Iris pigment epithelial cell (primary cell): Measurements from ENCODE around the gene LUC7L2.
"Not testable (repeated sequence)": the region's sequence is repeated elsewhere in the genome, so short reads cannot be mapped to it uniquely, and the experiment has no call there.

Experiments
- DNase-seq: peaks from one replicate; pipeline ENCODE4 v3.0.0-alpha.2; 2011; ENCODE audit warnings: low read depth

The LUC7L2 gene

GRCh38 chr7:139397192-139397591 is 37.5 kb downstream of the LUC7L2 start:
- DNase-seq: no peak

DNA sequence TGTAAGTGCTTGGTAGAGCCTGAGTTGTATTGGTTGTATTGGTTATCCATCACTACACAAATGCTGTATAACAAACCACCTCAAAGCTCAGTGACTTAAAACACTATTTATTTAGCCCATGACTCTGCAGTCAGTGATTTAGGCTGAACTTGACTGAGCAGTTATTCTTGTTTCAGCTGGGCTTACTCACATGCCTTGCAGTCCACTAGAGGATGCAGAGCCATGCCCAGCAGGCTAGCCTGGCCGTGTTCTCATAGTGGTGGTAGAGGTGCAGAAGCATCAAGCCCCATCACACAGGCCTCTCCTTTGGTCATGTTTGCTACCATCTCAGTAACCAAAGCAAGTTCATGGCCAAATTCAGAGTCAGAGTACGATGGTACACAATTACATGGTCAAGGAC is 43.9 kb downstream of the LUC7L2 start:
- DNase-seq: no peak

DNA sequence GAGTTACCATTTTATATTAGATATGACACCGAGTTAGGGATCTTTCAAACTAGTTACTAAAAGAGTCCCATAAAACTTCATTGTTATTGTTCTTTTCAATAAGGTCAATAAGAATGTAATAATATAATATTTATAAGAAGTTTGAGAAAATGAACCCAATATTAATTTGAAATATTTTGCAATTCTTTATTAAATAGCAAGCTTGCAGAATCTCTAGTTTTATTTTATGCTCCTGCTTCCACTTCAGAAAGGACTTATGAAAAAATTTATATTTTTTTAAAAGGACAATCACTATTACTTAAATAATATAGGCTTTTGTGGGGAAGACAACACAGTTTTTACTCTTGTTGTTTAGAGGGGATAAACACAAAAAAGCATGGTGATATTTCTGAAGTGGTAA is 47.9 kb downstream of the LUC7L2 start:
- DNase-seq: no peak

DNA sequence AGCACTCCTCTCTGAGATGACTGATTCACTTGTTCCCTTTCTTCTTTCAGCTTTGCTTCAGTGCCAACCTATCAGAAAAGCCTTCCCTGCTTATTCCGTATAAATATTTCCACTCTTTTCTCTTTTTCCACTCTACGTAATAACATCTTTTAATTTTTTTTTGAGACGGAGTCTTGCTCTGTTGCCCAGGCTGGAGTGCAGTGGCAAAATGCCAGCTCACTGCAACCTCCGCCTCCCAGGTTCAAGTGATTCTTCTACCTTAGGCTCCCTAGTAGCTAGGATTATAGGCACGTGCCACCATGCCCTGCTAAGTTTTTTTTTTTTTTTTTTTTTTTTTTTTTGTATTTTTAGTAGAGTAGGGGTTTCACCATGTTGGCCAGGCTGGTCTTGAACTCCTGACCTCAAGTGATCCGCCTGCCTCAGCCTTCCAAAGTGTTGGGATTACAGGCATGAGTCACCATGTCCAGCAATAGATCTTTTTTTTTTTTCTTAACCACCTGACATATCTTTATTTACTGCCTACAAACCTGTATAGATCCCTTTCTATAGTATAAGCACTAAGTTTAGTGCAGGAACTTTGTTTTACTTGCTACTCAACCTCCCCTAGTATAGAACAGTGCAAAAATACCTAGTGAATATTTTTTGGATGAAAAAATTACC is 55.2 kb downstream of the LUC7L2 start:
- peak; percentile 17 for DNase-seq

DNA sequence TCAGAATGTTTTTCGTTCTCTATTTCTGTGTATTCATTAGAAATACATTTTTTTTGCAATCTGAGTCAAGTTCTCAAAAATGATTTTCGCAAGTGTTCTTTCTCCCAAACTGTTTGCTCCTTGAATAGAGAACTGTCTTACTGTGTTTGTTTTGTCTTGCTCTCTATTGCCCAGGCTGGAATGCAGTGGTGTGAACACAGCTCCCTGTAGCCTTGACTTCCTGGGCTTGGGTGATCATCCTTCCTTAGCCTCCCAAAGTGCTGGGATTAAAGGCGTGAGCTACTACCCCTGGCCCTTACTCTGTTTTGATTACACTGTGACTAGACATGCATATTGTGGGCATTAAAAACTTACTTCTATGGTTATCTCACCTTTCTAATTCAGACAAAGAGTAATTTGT is 56.7 kb downstream of the LUC7L2 start:
- no peak for DNase-seq

GRCh38 chr7:139417478-139417877 is 57.8 kb downstream of the LUC7L2 start:
- DNase-seq: no peak

- DNase-seq: no peak
Observed at GRCh38 chr7:139421123-139421522, 61.4 kb downstream of the LUC7L2 start.

DNA sequence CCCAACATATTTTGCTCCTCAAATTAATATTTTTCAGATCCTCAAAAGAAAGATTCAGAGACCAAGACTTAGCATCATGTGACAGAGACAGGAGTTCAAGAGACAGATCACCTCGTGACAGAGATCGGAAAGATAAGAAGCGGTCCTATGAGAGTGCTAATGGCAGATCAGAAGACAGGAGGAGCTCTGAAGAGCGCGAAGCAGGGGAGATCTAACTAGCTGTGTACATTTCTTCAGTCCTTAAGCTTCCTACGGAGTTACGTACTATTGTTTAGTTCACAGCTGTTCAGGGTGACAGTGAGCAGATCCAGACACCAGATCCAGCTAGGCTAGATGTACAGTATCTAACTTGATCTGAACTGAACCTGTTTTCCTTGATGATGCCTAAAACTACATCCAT is 62.4 kb downstream of the LUC7L2 start:
- no peak for DNase-seq

DNA sequence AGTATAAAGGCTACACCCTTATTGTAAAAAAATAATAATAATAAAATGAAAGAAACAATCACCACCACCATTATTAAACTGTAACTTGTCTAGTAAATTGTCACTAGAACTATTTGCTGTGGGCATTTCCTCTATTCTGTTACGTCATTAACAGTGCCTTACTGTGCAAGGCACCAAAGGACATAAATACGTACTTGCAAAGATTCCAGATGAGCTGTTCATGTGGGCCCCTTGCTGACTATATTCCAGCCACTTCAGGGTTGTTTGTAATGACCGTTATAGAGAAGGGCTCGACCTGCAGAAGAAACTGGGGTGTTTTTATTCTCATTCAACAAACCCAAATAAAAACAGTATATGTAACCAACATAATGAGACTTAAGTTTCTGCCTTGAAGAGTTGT is 63.4 kb downstream of the LUC7L2 start:
- peak; percentile 67 for DNase-seq

DNA sequence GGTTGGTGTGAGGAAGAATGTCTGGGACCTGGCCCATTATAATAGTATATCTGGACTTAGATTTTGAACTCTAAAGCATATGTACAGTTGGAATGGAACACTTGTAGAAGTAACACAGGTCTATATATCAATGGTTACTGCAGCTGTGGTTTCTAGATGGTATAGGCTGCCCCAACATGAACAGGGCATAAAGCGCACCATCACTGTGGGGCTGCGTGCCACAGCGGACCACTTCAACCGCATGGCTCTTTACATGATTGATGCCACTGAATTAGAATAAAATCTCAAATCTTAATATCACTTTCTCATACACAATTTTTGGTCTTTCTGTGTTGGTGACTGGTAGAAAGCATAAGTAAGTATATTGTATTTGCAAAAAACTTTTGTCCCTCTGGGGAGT is 64.3 kb downstream of the LUC7L2 start:
- DNase-seq: no peak

GRCh38 chr7:139425701-139426100 is 66.0 kb downstream of the LUC7L2 start:
- DNase-seq: peak; percentile 14

DNA sequence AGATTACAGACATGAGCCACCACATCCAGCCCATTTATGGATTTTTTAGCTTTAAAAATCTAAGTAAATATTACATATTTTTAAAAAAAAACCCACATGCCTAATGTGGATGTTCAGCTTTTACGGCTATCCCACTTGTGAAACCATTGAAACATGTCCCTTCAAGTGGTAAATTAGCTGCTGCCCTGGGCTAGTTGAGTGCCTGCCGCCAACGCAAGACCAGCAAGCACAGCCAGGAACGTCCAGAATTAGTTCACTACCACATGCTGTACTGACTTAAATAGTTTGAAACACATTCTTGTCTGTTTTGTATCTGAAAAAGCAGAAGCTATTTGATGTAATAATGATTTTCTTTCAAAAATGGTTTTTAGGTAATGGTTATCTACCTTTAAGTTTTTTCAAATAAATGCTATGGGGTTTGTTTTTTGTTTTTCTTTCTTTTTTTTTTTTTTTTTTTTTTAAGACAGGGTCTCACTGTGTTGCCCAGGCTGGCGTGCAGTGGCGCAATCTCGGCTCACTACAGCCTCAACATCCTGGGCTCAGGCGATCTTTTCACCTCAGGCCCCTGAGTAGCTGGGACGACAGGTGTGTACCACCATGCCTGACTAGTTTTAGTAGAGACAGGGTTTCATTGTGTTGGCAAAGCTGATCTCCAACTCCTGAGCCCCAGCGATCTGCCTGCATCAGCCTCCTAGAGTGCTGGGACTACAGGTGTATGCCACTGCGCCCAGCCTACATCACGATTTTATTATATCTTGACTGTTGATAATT is 66.7 kb downstream of the LUC7L2 start:
- no peak for DNase-seq

- no peak for DNase-seq
Observed at GRCh38 chr7:139427029-139427420, 67.3 kb downstream of the LUC7L2 start.

- no peak for DNase-seq
Observed at GRCh38 chr7:139427788-139428187, 68.1 kb downstream of the LUC7L2 start.

DNA sequence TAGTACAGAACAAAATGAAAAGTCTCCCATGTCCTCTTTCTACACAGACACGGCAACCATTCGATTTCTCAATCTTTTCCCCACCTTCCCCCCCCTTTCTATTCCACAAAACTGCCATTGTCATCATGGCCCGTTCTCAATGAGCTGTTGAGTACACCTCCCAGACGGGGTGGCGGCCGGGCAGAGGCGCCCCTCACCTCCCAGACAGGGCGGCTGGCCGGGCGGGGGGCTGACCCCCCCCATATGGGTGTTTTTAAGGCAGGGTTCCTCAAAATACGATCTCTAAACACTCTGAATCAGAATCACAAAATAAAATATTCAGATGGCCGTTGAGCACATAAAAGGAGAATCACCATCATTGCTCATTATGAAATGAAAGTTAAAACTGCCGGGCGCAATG is 70.0 kb downstream of the LUC7L2 start:
- DNase-seq: not testable (repeated sequence)

GRCh38 chr7:139430443-139430842 is 70.7 kb downstream of the LUC7L2 start:
- DNase-seq: no peak

- no peak for DNase-seq
Observed at GRCh38 chr7:139431010-139431409, 71.3 kb downstream of the LUC7L2 start.

DNA sequence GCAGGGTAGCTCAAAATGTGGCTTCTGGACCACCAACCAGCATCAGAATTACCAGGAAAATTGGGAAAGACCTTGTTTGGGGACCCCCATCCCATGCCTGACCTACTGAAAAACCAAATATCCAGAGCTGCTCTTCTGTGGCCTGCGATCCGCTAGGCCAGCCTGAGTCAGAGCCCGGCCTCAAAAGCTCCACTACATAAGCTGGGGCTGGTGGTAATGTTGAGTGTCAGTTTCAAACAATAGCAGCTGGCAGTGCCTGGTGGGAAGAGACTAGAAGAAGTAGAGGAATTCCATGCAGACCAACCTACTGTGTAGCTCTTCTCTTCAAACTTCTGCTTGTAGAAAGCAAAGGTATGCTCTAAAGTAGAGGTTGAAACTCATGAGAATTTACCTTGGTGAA is 71.8 kb downstream of the LUC7L2 start:
- peak; percentile 19 for DNase-seq

GRCh38 chr7:139436806-139437205 is 77.1 kb downstream of the LUC7L2 start:
- DNase-seq: no peak

GRCh38 chr7:139439375-139439774 is 79.7 kb downstream of the LUC7L2 start:
- DNase-seq: no peak

GRCh38 chr7:139441961-139442360 is 82.3 kb downstream of the LUC7L2 start:
- DNase-seq: no peak

DNA sequence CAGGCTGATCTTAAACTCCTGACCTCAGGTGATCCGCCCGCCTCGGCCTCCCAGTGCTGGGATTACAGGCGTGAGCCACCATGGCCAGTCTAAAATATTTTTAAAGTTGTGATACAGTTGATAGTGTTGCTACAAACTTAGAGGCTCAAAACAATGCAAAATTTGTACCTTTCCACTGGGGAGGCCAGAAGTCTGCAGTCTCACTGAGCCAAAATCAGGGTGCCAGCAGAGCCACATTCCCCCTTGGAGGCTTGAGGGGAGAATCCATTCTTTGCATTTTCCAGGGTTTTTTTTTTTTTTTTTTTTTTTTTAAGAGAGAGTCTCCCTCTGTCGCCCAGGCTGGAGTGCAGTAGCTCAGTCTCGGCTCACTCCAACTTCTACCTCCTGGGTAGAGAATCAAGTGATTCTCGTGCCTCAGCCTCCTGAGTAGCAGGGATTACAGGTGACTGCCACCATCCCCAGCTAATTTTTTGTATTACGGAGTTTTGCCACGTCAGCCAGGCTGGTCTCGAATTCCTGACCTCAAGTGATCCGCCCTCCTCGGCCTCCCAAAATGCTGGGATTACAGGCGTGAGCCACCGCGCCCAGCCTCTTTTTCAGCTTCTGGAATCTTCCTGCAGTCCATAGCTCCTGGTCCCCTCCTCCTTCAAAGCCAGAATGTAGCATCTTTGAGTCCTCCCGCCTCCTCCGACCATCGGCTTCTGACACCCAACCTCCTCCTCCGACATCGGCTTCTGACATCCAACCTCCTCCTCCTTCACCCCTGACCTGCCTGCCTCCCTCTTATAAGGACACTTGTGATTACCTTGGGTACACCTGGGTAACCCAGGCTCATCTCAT is 86.6 kb downstream of the LUC7L2 start:
- no peak for DNase-seq

GRCh38 chr7:139450851-139451250 is 91.2 kb downstream of the LUC7L2 start:
- DNase-seq: no peak
